ENCODE data around the gene RP9. TPM values are rescaled to one million over a fixed set of nuclear protein-coding genes. Genes with fewer than 3 reads are reported as not detected.

RP9 gene
- total and polyA plus RNA-seq, 9 of the 15 experiments (the other 6 are each of a cell fraction or from before 2014, with no cell fraction given) = 10.7 to 44.8 (median 33.4) TPM

DNA sequence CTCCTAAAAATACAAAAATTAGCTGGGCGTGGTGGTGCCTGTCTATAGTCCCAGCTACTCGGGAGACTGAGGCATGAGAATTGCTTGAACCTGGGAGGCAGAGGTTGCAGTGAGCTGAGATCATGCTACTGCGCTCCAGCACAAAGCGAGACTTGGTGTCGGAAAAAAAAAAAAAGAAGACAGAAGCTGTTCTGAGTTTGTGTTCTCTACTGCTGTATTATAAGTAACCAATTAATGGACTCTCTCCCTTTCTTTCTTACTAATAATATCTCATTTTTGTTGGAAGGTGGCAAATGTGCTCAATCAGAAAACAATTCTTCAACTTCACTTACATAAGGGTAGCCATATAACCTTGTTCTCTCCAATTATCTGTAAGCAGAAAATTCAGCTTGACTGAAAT is 54.0 kb downstream of the RP9 start:
- FAIRE-seq (no peak), DNase-seq (ENCODE audit: extremely low read depth in 1 of 4, low spot score in 3 of 4) (no peak), ATAC-seq (no peak)
- Histone ChIP-seq H3K79me2 (ENCODE audit: control insufficient read depth, insufficient read depth, low read length) (peaks cover 98% of the 10 kb centered on the region), H3K4me3 (no peak overlapping the region), H3K9me3 (replicated peaks; ENCODE audit: control insufficient read depth, insufficient read depth, low read depth, low read length) (no peaks in the 10 kb centered on the region), H3K27ac (ENCODE audit: extremely low read depth, low read depth, low read length) (peak overlapping the region; percentile 15; the same call in 1 of the 3 replicates), H2AFZ (ENCODE audit: low read depth, low read length) (no peak overlapping the region), H3K27me3 (ENCODE audit: control insufficient read depth in 2 of 2, insufficient read depth in 2 of 2, low read length in 2 of 2) (no peaks in the 10 kb centered on the region), H3K9ac (ENCODE audit: insufficient read depth in 1 of 2, low read depth in 2 of 2, low read length in 2 of 2) (no peak overlapping the region), H4K20me1 (replicated peaks; ENCODE audit: control insufficient read depth, insufficient read depth, low read length) (no peaks in the 10 kb centered on the region), H3K4me2 (ENCODE audit: insufficient read depth, low read length) (no peak overlapping the region), H3K36me3 (ENCODE audit: control insufficient read depth, insufficient read depth, low read length) (peaks cover 31% of the 10 kb centered on the region; the same call in 2 of the 3 replicates), H3K4me1 (replicated peaks in 1 of 2; ENCODE audit: control insufficient read depth in 2 of 2, insufficient read depth in 2 of 2, low read length in 2 of 2) (peaks cover 5 to 26% of the 10 kb centered on the region in 2 experiments; a peak in 4 of 5 replicates), H3K9me1 (ENCODE audit: control insufficient read depth, insufficient read depth, low read length) (no peaks in the 10 kb centered on the region)
- POLR2A ChIA-PET = interaction anchor here (0.7 to 4.4 kb wide), 7 partner anchors 7 to 180 kb away, joined by 3 to 33 read pairs (median 5); partner anchors contain the start of gene NT5C3A
- intact Hi-C loops (cut with micrococcal nuclease) = loop anchor here (10.0 kb wide), 1 partner anchor 290 kb away; no protein-coding TSS in a partner anchor
- 91% methylated on average over 5 of the region's 5 CpGs for WGBS (ENCODE audit: insufficient coverage, low coverage, missing lambda C conversion rate)
- in situ Hi-C loops (cut with MboI) = no loop called here
- BruUV-seq (replicated peaks) = no TSS peak
- CTCF ChIA-PET (ENCODE audit: low intra/inter-chr PET ratio) = no interaction called here
- no peak for TF ChIP-seq MYBL2 (IDR thresholded peaks at IDR 0.05; ENCODE audit: low read depth)
- TF ChIP-seq MYBL2 (CRISPR knock-in tag; IDR thresholded peaks at IDR 0.05; ENCODE audit: borderline replicate concordance) = no peak
- no peak for TF ChIP-seq TAF7 (tag; IDR thresholded peaks at IDR 0.05)
- no peak for TF ChIP-seq ZEB2 (IDR thresholded peaks at IDR 0.05)

- H3K9me3 ChIP-seq (replicated peaks; ENCODE audit: control insufficient read depth, insufficient read depth, low read depth, low read length) = no peaks in the 10 kb centered on the region
- H3K4me1 ChIP-seq (replicated peaks in 1 of 2; ENCODE audit: control insufficient read depth in 2 of 2, insufficient read depth in 2 of 2, low read length in 2 of 2) = peaks cover 5 to 19% of the 10 kb centered on the region in 2 experiments; a peak in 4 of 5 replicates
- CTCF ChIA-PET (ENCODE audit: low intra/inter-chr PET ratio) = no interaction called here
- DNase-seq (ENCODE audit: extremely low read depth in 1 of 4, low spot score in 3 of 4) (peak in 1 of 4 experiments; percentile 22), FAIRE-seq (no peak), ATAC-seq (peak; percentile 63)
- peaks cover 24% of the 10 kb centered on the region; the same call in 2 of the 3 replicates for H3K36me3 ChIP-seq (ENCODE audit: control insufficient read depth, insufficient read depth, low read length)
- H3K27ac ChIP-seq (ENCODE audit: extremely low read depth, low read depth, low read length) = no peak overlapping the region; the same call in 2 of the 3 replicates
- H4K20me1 ChIP-seq (replicated peaks; ENCODE audit: control insufficient read depth, insufficient read depth, low read length) = no peaks in the 10 kb centered on the region
- H3K27me3 ChIP-seq (ENCODE audit: control insufficient read depth in 2 of 2, insufficient read depth in 2 of 2, low read length in 2 of 2) = no peaks in the 10 kb centered on the region
- BruUV-seq (replicated peaks) = no TSS peak
- no peak overlapping the region for H3K4me3 ChIP-seq
- in situ Hi-C loops (cut with MboI) = no loop called here
- no peaks in the 10 kb centered on the region for H3K9me1 ChIP-seq (ENCODE audit: control insufficient read depth, insufficient read depth, low read length)
- no peak overlapping the region for H3K4me2 ChIP-seq (ENCODE audit: insufficient read depth, low read length)
- peaks cover 98% of the 10 kb centered on the region for H3K79me2 ChIP-seq (ENCODE audit: control insufficient read depth, insufficient read depth, low read length)
- intact Hi-C loops (cut with micrococcal nuclease) = loop anchor here (10.0 kb wide), 1 partner anchor 290 kb away; no protein-coding TSS in a partner anchor
- no peak overlapping the region for H2AFZ ChIP-seq (ENCODE audit: low read depth, low read length)
- no peak overlapping the region for H3K9ac ChIP-seq (ENCODE audit: insufficient read depth in 1 of 2, low read depth in 2 of 2, low read length in 2 of 2)
- 21% methylated on average over 2 of the region's 2 CpGs for WGBS (ENCODE audit: insufficient coverage, low coverage, missing lambda C conversion rate)
- POLR2A ChIA-PET = interaction anchor here (0.9 to 4.4 kb wide), 6 partner anchors 8 to 179 kb away, joined by 3 to 33 read pairs (median 4); partner anchors contain the start of gene NT5C3A
- TF ChIP-seq JUN (IDR thresholded peaks at IDR 0.05; ENCODE audit: borderline replicate concordance, low read depth, low read length) (no peak), JUN (CRISPR knock-in tag; IDR thresholded peaks at IDR 0.05; ENCODE audit: borderline replicate concordance) (no peak), SREBF1 (IDR thresholded peaks at IDR 0.05; ENCODE audit: borderline replicate concordance, low read depth, low read length) (no peak), NCOR1 (IDR thresholded peaks at IDR 0.05) (no peak)
- TF ChIP-seq, protein P1, sequence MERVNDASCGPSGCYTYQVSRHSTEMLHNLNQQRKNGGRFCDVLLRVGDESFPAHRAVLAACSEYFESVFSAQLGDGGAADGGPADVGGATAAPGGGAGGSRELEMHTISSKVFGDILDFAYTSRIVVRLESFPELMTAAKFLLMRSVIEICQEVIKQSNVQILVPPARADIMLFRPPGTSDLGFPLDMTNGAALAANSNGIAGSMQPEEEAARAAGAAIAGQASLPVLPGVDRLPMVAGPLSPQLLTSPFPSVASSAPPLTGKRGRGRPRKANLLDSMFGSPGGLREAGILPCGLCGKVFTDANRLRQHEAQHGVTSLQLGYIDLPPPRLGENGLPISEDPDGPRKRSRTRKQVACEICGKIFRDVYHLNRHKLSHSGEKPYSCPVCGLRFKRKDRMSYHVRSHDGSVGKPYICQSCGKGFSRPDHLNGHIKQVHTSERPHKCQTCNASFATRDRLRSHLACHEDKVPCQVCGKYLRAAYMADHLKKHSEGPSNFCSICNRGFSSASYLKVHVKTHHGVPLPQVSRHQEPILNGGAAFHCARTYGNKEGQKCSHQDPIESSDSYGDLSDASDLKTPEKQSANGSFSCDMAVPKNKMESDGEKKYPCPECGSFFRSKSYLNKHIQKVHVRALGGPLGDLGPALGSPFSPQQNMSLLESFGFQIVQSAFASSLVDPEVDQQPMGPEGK (CRISPR knock-in tag; IDR thresholded peaks at IDR 0.05; ENCODE audit: borderline replicate concordance) = no peak
These were observed 54.8 kb downstream of the RP9 start for GRCh38 chr7:33054261-33054964.
